HG03135 (cell line): ENCODE measurements around the gene RAB14.
A peak's percentile ranks its signal among the peaks of the same experiment; 100 is the strongest.

Experiments used
- ATAC-seq: cut with Tn5 transposase; IDR thresholded peaks from one replicate; pipeline ENCODE4 v1.9.1; 2021; ENCODE audit warnings: mild to moderate bottlenecking, moderate library complexity; ENCODE audit not compliant: unreplicated experiment

RAB14 gene

GRCh38 chr9:121201738-121202533 is at the start of gene RAB14:
RAB14 (minus strand) TSS chr9:121201869; CDS start chr9:121193412, 8,457 bp downstream.
- peak; percentile 86 for ATAC-seq

- no peak for ATAC-seq
These were observed 47.9 kb upstream of the RAB14 start for GRCh38 chr9:121249563-121249962.

DNA sequence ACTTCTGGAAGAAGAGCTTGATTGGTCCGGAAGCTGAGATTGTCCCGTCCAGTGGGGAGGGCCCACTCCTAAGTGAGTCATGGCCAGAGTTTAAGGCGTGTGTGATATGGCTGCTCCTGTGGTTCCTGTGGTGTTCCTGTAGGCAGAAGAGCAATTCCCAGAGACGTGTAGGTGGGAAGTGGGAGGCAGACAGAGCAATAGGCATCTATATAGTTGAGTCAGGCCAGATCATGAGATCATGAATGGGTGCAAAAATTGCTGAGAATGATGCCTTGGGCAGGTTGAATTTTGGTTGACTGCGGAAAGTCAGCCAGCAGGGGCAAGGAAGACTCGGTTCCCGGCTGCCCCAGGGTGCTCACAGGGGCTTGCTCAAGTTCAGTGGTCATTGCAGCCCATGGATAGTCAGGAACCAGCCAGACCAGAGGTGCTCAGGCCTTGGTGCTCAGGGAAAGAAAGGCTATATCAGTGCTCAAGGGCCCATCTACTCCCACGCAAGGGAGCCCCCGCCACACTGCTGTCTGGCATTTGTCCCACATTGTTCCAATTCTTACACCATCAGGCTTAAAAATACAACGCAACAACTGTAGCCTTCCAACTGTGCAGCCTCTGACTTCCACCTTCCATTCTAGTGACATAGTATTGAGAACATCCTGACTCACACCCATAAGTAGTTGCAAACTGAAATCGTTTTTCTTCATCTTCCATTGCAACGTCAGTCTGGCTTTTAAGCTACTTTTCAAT is 45.3 kb upstream of the RAB14 start:
- ATAC-seq, result no peak

DNA sequence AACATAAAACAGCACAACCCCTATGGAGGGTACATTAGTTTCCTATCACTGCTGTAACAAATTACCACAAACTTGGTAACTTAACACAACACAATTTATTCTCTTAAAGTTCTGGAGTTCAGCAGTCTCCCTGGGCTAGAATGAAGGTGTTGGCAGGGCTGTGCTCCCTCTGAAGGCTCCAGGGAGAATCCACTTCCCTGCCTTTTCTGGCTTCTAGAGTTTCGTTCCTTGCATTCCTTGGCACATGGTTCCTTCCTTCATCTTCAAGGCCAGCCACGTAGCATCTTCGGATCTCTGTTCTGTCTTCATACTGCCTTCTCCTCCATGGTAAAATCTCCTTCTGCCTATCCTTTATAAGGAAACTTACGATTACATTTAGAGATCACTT is 41.3 kb upstream of the RAB14 start:
- no peak for ATAC-seq

DNA sequence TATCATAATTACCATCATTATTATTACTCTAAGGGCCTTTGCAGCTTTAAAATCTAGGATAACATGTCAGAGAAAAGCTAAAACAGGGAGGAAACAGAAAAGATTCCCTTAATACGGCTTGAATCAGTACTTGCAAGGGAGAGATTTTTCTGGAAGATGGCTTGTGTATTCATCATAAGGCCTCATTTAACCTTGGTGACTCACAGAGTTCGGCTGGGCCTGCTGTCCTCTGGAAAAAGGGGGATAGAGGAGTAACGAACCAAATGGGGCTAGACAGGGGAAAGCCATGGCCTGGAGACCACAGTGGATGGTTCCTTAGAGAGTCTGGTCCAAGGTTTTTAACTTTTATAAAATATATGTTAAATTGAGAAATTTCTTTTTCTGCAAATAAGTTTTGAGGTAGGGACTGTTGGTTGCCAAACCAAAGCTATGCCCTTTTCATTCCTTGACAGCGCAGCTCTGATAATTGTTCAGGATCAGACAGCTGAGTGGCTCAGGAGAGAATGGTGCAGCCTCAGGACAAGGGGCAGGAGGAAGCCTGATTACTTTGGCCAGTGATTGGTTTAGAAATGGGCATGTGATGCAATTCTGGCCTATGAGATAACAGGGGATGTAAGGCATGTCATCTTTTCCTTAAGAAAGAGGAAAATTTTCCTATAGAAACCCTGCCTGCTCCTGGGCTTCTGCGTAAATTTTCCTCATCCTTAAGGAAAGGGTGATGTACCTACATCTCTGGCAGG is 40.7 kb upstream of the RAB14 start:
- no peak for ATAC-seq

GRCh38 chr9:121240472-121241135 is 38.9 kb upstream of the RAB14 start:
- no peak for ATAC-seq

DNA sequence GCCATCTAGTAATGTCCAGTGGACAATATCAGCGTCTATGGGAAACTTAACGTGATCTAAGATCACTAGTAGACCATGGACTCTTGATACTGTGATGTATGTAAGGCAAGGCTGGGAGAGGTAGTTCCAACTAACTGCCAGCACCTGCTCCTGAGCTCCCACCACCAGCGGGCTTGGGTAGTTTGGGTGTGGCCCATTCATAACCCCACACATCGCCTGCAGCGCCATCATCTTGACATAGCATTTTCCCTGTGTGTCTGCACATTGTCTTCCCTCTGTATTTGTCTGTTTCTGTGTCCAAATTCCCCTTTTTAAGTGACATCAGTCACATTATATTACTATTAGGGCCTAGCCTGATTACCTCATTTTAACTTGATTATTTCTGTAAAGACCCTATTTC is 38.2 kb upstream of the RAB14 start:
- ATAC-seq, result no peak

- no peak for ATAC-seq
These were observed 37.4 kb upstream of the RAB14 start for GRCh38 chr9:121239071-121239470.

DNA sequence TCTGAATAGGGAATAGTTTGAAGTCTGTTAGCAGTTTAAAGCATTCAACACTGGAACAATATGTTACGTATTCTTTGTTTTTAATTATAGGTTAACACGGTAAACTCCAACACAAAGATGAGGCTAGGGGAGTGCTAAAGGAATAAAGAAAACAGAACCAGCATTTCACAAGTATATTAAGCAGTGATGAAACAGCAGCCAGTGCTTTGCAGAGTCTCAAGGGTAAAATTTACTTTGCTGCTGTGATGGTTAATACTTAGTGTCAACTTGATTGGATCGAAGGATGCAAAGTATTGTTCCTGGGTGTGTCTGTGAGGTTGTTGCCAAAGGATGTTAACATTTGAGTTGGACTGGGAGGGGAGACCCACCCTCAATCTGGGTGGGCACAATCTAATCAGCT is 36.2 kb upstream of the RAB14 start:
- ATAC-seq, result no peak

GRCh38 chr9:121235512-121235911 is 33.8 kb upstream of the RAB14 start:
- ATAC-seq, result no peak

DNA sequence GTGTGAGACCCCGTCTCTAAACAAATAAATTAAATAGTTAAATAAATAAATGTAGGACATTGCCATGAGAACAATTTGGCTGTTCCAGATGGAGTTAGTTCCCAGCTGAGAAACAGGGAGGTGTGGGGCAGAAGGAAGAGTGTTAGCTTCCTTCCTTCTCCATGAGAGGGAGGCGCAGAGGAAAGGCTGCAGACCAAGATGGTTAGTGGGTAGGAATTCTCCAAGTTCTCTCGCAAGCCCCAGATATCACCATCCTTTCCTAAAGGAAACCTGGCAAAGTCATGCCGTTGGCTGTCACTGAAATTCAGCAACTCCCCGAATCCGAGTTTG is 33.1 kb upstream of the RAB14 start:
- ATAC-seq, result no peak

DNA sequence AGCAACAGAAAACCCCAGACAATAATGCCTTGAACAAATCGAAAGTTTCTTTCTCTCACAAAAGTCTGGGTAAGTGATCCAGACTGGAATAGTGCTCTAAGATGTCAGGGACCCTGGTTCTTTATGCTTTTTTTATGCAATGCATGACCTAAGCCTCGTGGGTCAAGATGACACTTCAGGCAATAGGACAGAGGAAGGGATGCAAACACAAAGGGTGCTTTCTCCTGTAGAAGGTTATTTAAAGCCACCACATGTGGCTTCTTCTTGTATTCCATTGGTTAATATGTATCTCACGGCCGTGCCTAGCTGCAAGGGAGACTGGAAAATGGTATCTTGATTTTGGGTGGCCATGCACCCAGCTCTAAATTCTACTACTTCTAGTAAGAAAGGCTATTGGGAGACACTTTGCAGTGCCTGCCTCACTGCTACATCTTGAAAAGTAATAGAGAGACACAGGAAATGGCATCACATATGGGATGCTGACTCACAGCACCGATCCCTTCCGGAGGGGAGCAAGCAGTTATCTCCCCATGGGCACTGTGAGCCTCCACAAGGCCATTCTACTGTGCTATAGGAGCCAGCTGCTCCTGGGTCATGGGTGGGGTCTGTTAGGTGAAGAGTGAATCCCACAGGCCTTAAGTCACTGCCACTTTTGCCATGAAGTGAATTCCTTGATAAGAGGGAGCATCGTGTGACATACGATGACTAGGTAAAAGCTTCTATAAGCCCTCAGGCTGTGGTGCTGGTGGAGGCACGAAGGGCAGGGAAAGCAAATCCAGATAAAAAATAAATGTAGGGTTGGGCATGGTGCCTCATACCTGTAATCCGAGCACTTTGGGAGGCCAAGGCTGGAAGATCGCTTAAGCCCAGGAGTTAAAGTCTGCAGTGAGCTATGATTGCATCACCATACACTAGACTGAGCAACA is 32.5 kb upstream of the RAB14 start:
- ATAC-seq, result no peak

DNA sequence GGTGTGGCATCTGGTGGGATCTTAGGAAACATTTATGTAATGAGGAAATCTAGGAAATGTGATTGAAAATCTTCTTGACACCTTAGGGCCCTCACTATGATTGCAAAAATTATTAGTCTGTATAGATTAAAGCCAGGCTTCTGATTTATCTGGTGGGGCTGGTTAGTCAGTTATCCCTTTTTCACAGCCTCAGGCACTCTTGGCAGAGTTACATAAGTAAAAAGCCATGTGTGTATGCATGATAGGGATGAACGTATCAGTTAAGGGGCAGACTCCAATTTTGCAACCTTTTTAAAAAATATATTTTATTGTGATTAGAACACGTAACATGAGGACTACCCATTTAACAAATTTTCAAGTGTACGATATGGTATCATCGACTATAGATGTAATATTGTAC is 30.6 kb upstream of the RAB14 start:
- no peak for ATAC-seq

DNA sequence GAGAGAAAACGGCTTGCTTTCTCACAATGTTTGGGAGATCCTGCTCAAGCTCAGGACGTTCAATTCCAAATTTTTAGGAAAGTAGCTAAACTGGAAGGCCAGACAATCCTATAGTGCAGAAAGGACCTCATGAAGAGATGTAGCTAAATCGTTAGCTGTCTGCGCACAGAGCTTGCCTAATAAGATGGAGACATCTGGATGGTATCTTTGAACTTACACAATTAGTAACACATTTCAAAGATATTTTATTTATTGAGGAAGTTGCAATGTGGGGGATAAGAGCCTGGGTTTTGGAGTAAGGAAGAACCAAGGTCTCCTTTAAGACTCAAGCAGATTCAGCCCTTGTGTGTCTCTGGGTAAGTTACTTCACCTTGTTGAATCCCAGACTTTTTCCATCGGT is 28.6 kb upstream of the RAB14 start:
- ATAC-seq, result no peak

GRCh38 chr9:121227862-121228261 is 26.2 kb upstream of the RAB14 start:
- no peak for ATAC-seq

DNA sequence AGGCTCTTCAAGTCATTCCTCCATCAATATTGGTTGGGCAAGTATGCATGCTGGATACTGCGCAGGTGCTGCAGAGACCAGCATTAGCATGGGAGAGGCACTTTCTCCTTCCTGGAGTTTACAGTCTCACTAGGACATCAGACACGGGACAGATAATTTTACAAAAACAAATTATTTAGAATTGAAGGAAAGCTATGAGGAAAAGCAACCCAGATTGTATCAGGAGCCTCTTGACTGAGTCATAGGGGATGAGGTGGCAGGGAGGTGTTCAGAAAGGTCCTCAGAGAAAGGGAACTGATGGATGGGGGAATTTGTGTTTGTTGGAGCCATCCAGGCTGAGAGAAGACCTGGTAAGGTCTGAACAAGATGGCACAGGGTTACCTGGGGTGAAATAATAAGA is 24.5 kb upstream of the RAB14 start:
- ATAC-seq, result no peak

DNA sequence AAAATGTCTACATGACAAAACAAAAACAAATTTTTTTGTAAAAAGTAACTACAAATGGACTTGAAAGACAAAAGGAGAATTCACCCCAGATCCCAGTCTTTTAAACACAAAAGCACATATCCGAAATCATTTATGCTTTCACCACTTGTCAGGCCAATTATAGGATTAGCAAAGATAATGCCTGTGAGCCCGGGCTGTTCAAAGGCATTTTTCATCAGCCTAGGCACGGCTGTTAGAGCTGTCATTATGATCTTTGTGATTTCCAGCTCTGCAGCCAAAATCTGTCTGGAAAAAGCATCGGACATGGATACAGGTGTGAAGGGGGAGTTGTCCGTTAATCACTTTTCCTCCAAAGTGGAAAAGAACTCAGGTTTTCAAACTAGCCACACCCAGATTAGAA is 23.6 kb upstream of the RAB14 start:
- no peak for ATAC-seq

DNA sequence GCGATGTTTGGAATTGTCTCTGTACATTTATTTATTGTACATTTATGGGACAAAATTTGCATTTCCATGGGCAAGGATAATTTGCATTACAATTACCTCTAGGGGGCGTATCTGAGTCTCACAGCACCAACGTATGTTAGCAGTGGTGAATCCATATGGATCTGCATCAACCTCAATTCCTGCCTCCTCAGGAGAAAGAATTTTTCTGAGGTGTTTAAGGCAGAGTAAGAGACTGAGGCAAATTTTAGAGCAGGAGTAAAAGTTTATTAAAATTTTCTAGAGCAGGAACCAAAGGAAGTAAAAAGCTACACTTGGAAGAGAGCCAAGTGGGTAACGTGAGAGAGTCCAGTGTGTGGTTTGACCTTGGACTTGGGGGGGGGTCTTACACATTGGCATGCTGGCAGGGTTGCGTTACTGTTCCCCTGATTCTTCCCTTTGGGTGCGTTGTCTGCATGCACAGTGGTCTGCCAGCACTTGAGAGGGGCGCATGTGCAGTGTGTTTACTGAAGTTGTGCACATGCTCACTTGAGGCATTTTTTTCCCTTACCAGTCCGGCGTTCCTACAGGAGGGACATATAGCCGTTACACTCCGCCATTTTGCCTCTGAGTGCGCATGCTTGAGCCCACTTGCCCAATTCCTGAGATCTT is 21.0 kb upstream of the RAB14 start:
- ATAC-seq, result no peak

DNA sequence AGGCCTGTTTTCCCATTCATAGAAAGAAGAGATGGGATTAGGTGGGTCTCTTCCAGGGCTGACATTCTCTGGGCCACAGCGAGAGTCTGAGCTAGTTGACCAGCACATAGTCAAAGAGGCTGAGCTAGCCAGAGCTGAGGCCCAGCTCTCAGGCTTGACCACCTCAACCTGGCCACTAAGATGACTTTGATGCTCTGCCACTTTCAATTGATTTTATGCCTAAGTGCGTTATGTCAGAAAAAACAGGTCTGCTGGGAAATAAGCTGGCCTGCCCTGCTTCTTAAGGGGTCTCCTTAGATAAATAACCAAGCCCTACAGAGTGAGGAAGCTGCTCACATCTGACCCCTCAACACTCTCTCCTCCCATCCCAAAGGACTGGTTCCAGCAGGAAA is 20.0 kb upstream of the RAB14 start:
- no peak for ATAC-seq
